ENCODE data around the gene MRPL21. TPM values are rescaled to one million over a fixed set of nuclear protein-coding genes. Genes with fewer than 3 reads are reported as not detected.

MRPL21 gene
- total and polyA plus RNA-seq, 9 of the 15 experiments (the other 6 are each of a cell fraction or from before 2014, with no cell fraction given) = 196 to 618 (median 232) TPM

DNA sequence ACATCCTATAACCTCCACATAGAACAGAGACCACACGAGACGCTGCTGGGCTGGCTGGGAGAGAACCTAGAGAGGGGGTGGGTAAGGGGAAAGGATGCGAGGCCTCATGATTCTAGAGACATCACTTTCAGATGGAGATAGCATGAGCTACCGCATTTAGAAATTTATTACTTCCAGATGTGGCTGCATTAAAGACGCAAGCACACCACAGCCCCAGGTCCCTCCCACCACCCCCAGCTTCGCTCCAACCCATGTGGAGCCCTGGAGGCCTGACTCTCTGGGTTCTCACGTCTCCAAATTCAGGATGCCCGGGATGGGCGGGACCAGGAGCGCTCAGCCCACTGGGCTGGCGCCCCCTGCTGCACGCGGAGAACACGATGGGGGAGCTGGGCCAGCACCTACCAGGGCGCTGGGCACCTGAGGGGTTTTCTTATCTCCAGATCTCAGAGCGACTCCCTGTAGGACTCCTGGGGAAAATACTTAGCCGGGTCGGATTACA is 13.6 kb downstream of the MRPL21 start (continued):
- TF ChIP-seq ETV5 (CRISPR knock-in tag; IDR thresholded peaks at IDR 0.05; ENCODE audit: low read depth) (no peak), ID3 (CRISPR knock-in tag; IDR thresholded peaks at IDR 0.05) (no peak), ID3 (tag; IDR thresholded peaks at IDR 0.05) (no peak), POLR2G (IDR thresholded peaks at IDR 0.05; ENCODE audit: low read depth, low read length) (peak; percentile 53), POLR2AphosphoS5 (IDR thresholded peaks at IDR 0.05; ENCODE audit: control insufficient read depth, insufficient read depth, low read depth, low read length) (peak; percentile 45; the same call in 1 of the 2 replicates), PHF20 (IDR thresholded peaks at IDR 0.05; ENCODE audit: partially characterized antibody) (no peak), TRIM24 (IDR thresholded peaks at IDR 0.05) (no peak), YBX1 (IDR thresholded peaks at IDR 0.05) (no peak), U2AF1 (optimal IDR thresholded peaks at IDR 0.05; ENCODE audit: low read depth, low read length) (no peak), NFIC (IDR thresholded peaks at IDR 0.05) (0 out of 2 replicates have a peak, but pooled peaks have one; percentile 8), ZNF77 (CRISPR knock-in tag; IDR thresholded peaks at IDR 0.05) (no peak), CHCHD3 (CRISPR knock-in tag; IDR thresholded peaks at IDR 0.05) (no peak), ZNF830 (CRISPR knock-in tag; IDR thresholded peaks at IDR 0.05) (no peak)
- TF ChIP-seq, protein P1, sequence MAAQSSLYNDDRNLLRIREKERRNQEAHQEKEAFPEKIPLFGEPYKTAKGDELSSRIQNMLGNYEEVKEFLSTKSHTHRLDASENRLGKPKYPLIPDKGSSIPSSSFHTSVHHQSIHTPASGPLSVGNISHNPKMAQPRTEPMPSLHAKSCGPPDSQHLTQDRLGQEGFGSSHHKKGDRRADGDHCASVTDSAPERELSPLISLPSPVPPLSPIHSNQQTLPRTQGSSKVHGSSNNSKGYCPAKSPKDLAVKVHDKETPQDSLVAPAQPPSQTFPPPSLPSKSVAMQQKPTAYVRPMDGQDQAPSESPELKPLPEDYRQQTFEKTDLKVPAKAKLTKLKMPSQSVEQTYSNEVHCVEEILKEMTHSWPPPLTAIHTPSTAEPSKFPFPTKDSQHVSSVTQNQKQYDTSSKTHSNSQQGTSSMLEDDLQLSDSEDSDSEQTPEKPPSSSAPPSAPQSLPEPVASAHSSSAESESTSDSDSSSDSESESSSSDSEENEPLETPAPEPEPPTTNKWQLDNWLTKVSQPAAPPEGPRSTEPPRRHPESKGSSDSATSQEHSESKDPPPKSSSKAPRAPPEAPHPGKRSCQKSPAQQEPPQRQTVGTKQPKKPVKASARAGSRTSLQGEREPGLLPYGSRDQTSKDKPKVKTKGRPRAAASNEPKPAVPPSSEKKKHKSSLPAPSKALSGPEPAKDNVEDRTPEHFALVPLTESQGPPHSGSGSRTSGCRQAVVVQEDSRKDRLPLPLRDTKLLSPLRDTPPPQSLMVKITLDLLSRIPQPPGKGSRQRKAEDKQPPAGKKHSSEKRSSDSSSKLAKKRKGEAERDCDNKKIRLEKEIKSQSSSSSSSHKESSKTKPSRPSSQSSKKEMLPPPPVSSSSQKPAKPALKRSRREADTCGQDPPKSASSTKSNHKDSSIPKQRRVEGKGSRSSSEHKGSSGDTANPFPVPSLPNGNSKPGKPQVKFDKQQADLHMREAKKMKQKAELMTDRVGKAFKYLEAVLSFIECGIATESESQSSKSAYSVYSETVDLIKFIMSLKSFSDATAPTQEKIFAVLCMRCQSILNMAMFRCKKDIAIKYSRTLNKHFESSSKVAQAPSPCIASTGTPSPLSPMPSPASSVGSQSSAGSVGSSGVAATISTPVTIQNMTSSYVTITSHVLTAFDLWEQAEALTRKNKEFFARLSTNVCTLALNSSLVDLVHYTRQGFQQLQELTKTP (IDR thresholded peaks at IDR 0.05; ENCODE audit: low read depth in 1 of 2, partially characterized antibody in 2 of 2) = no peak
- TF ChIP-seq, protein P2, sequence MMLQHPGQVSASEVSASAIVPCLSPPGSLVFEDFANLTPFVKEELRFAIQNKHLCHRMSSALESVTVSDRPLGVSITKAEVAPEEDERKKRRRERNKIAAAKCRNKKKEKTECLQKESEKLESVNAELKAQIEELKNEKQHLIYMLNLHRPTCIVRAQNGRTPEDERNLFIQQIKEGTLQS (IDR thresholded peaks at IDR 0.05) = peak; percentile 45; the same call in 1 of the 2 replicates
- TF ChIP-seq, protein P2 (CRISPR knock-in tag; conservative IDR thresholded peaks at IDR 0.05) = no peak
- TF ChIP-seq, protein P3, sequence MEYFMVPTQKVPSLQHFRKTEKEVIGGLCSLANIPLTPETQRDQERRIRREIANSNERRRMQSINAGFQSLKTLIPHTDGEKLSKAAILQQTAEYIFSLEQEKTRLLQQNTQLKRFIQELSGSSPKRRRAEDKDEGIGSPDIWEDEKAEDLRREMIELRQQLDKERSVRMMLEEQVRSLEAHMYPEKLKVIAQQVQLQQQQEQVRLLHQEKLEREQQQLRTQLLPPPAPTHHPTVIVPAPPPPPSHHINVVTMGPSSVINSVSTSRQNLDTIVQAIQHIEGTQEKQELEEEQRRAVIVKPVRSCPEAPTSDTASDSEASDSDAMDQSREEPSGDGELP (CRISPR knock-in tag; IDR thresholded peaks at IDR 0.05; ENCODE audit: borderline replicate concordance) = no peak
- TF ChIP-seq, protein P4, sequence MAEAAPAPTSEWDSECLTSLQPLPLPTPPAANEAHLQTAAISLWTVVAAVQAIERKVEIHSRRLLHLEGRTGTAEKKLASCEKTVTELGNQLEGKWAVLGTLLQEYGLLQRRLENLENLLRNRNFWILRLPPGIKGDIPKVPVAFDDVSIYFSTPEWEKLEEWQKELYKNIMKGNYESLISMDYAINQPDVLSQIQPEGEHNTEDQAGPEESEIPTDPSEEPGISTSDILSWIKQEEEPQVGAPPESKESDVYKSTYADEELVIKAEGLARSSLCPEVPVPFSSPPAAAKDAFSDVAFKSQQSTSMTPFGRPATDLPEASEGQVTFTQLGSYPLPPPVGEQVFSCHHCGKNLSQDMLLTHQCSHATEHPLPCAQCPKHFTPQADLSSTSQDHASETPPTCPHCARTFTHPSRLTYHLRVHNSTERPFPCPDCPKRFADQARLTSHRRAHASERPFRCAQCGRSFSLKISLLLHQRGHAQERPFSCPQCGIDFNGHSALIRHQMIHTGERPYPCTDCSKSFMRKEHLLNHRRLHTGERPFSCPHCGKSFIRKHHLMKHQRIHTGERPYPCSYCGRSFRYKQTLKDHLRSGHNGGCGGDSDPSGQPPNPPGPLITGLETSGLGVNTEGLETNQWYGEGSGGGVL (CRISPR knock-in tag; IDR thresholded peaks at IDR 0.05) = no peak

All from K562 (cell line).